Activated CD4-positive, CD25-positive, alpha-beta regulatory T cell treated with anti-CD3 and anti-CD28 coated beads, Interleukin-2, amount 50 U/mL, for 16 hours (primary cell): ENCODE data around the gene IFNA16.
"Not testable (repeated sequence)": the region's sequence is repeated elsewhere in the genome, so short reads cannot be mapped to it uniquely, and the experiment has no call there.

Source experiments
- DNase-seq: peaks from one replicate; pipeline ENCODE4 v3.0.0-alpha.2; 2020; ENCODE audit warnings: low read depth, low spot score

The IFNA16 gene

GRCh38 chr9:21202105-21202504 is 15.0 kb downstream of the IFNA16 start, which contains the start of gene IFNA7:
TSS of gene IFNA7 (minus strand) at chr9:21202205. CDS start at chr9:21202165, 40 bp downstream.
- DNase-seq, result not testable (repeated sequence)

GRCh38 chr9:21194867-21195776 is 22.0 kb downstream of the IFNA16 start:
- DNase-seq, result not testable (repeated sequence)

- DNase-seq, result not testable (repeated sequence)
Observed at GRCh38 chr9:21187487-21187886, 29.6 kb downstream of the IFNA16 start, which contains the start of gene IFNA4. TSS of gene IFNA4 (minus strand) at chr9:21187587. CDS start at chr9:21187531, 56 bp downstream.

- not testable (repeated sequence) for DNase-seq
Observed at GRCh38 chr9:21182810-21183736, 34.0 kb downstream of the IFNA16 start.

GRCh38 chr9:21174671-21175070 is 42.4 kb downstream of the IFNA16 start:
- no peak for DNase-seq

- DNase-seq, result no peak
Observed at GRCh38 chr9:21172156-21172555, 45.0 kb downstream of the IFNA16 start.

GRCh38 chr9:21171351-21171750 is 45.8 kb downstream of the IFNA16 start:
- no peak for DNase-seq

- not testable (repeated sequence) for DNase-seq
Observed at GRCh38 chr9:21166560-21166959, 50.6 kb downstream of the IFNA16 start, which contains the start of gene IFNA21. TSS of gene IFNA21 (minus strand) at chr9:21166660. CDS start at chr9:21166612, 48 bp downstream.
